Left colon (tissue), 2 donors: Measurements from ENCODE around the gene BCAS1. TPM values are rescaled to one million over a fixed set of nuclear protein-coding genes. Genes with fewer than 3 reads are reported as not detected.

Experiments used
- ATAC-seq: fragments of 200-7000 bp; cut with Tn5 transposase; one replicate; pipeline ENCODE4 v1.9.1; 2020; ENCODE audit warnings: mild to moderate bottlenecking, moderate library complexity
- DNase-seq, 2 donors: peaks; one replicate each; pipeline ENCODE4 v3.0.0-alpha.2; 2020
- intact Hi-C, 2 donors: fragments of 100-400 bp; cut with DNase I in 1 of 2; cut with micrococcal nuclease in 1 of 2; formaldehyde crosslinking; loops; one replicate each; pipeline versions ENCODE4 v1.11.2 to v1.14.0; 2022; cut with DNase I, micrococcal nuclease
- total RNA-seq, 2 donors: library from RNA; stranded (reverse); fragmentation: NEBNext Ultra II Directional; extraction: Animal tissue kit (Norgen Biotek cat#: 25700); gene quantifications; one replicate each; pipeline ENCODE4 v1.2.1, GENCODE V29; 2021
- donor health status: DM: no; HTN: no; CAD: no.
- donor health status: DM: yes; HTN: yes; CAD: no.

BCAS1 gene
- total RNA-seq, 2 donors from 2014 or later: 149 to 152 TPM

DNA sequence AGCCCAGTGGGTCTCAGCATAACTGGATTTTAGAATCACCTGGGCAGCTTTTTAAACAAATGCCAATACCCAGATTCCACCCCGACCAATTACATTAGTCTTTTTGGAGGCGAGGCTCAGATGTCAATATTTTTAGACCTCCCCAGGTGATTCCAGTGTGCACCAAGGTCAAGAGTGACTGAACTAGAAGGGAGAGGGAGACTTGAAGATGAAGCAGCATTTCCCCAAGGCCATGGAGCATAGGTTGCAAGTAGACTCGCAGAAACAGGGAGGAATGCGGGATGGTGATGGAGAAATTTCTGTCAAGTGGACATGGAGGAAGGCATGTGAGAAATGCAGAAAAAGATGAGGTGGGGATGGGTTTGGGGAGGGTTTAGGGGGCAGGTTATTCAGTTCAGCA, 64.9 kb downstream of the BCAS1 start:
- intact Hi-C loops: no loop called here
- DNase-seq (no peak), ATAC-seq (no peak)

DNA sequence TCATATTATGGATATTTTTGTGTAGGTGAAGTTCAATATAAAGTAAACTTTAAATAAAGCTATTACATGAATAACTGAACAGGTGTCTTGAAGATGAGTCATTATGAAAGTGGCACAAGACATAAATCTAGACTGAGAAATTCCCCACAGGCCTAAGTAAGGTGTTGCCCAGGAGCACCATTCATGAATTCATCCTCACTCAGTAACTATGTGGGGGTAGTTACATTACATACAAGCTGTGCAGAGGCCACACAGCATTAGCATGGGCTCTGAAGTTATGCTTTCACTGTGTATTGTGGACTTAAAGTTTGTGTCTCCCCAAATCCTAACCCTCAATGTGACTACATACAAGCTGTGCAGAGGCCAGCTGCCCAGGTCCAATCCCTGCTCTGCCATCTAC, 65.9 kb downstream of the BCAS1 start:
- DNase-seq (no peak), ATAC-seq (no peak)
- intact Hi-C loops: no loop called here

DNA sequence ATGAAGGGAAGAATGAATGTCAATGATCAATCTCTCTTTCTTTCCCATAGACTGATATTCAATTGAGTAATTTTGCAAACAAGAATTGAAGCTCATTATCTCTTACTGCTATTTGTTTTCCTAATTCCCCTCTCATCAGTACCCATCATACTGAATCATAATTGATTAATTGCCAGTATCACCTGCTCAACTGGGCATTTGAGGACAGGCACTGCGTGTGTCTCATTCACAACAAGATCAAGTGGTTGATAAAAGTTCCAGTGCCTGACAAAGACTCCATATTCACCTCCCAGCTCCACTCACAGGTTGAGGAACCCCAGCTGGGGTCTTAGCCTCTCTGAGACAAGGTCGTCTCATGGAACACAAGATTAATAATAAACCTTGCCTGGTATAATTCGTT, 67.7 kb downstream of the BCAS1 start:
- ATAC-seq (no peak), DNase-seq (no peak)
- intact Hi-C loops: no loop called here

DNA sequence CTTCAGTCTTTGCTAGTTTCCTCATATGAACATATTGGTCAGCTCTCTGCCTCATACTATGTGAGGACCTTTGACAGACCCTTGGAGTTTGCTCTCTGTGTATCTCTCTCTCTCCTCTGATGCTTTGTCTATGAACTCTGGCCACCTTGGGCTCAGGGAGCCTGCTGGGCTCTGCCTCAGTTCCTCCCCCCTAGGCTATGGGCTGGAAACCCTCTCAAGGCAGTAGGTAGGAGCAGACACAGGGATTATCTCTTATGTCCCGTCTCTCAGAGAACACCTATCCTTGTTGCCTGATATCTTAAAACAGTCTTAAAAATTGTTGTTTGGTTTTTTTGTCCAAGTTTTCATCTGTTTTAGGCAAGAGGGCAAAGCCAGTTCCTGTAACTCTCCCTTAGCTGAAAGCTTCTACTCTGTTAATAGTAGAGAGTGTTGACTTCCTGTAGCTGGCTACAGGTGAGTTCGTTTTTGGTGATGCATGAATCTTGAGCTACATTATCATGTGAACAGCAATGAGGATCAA, 68.3 kb downstream of the BCAS1 start:
- intact Hi-C loops: no loop called here
- no peak for ATAC-seq
- no peak for DNase-seq

DNA sequence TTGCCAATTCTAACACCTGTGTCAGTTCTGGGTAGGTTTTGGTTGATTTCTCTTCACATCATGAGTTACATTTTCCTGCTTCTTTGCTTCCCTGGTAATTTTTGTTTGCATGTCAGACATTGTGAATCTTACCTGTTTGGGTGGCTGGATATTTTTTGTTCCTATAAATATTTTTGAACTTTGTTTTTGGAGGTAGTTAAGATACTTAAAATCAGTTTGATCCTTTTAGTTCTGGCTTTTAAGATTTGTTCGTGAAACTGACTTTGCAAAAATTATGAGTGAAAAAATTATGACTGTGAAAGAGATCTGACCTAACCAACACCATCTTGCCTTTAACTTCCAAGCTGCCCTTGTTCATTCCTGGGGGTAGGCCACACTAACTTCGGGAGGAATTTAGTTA, 69.5 kb downstream of the BCAS1 start:
- intact Hi-C loops: no loop called here
- DNase-seq: no peak
- no peak for ATAC-seq

DNA sequence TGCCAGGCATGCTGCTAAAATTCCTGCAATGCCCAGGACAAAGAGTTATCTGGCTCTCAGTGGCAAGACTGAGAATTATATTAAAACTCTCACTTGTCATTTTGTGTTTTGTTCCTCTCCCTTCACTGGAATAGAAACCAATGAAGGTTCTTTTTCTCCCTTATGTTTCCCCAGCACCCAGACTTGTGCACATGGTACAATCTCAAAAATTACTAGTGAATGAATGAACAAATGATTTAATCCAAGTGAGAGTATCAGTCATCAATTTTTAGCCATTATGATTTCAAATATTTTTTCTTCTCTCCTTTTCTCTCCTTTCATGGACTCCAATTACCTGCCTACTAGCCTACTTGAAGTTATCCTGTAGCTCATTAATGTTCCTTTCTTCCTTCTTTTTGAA, 70.1 kb downstream of the BCAS1 start:
- ATAC-seq: no peak
- DNase-seq: no peak
- intact Hi-C loops: no loop called here

DNA sequence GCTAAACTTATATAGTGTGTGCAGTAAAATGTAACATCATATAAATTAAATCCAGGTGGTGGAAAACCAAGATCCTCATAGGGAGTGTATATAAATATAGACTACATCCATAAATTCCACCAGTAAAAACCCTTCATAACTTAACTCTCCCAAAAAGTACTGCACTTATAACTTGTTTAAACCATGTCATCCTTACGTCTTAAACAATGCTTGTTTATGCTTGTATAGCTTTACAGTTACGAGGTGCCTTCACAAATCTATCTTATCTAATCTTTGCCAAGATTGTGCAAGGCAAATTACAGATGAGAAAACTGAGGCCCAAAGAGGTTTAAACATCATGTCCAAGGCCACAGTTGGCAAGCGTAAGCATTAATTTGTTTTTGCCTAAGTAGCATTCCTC, 71.3 kb downstream of the BCAS1 start:
- intact Hi-C loops: no loop called here
- DNase-seq (no peak), ATAC-seq (no peak)

DNA sequence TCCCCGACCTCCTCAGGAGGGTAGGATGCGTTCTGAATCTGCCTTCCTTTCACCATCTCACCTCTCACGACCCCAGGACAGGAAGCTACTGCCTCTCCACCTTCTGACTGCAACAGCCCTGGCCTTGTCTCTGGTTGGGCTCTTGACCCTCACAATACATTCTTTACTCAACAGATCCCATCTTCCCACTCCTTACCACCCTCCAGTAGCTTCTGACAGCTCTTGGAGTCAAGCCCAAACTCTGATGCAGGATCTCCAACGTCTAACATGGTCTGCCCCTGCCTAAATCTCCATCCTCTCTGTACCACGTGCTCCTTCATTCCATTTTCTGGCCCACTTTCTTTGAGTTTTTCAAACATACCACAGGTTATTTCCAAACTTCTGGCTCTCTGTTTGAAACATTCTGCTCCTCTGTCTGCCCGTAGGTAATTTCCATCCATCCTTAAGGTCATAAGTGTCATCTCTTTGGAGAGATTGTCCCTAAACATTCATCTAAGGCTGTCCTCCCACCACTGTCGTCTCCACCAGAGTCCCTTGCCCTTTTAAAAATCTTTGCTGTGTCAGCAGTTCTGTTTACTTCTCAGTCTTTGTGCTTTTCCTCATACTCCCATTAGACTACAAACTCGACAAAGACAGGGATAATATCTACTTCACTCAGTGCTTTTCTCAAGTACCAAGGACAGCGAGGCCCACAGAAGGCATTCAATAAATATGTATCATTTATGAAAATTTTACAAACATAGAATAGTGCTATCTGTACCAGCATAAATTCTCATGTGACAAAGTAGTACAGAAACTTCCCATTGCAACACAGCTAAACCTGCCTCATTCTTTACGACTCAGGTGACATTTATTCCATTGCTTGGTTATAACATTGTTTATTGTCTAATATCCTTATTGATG, 73.6 kb downstream of the BCAS1 start:
- ATAC-seq (no peak), DNase-seq (no peak)
- intact Hi-C loops: no loop called here

DNA sequence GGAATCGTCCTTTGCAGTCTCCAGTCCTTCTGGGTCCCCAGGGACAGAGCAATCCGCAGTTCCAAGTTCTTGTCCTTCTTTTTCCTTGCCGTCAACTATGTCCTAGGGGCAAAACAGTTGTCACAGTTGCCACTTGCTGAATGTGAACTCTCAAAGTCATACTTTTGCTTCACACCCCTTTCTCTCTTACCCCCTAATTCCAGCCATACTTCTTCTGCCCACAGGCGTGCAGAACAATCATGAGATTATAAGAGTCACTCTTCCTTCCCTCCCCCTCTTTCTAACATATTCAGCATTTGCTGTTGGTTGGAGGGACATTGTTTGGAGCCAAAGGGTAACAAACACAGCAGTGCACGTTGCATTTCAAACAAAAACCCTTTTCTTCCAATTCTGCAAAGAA, 74.4 kb downstream of the BCAS1 start:
- ATAC-seq: no peak
- no peak for DNase-seq
- intact Hi-C loops: no loop called here

DNA sequence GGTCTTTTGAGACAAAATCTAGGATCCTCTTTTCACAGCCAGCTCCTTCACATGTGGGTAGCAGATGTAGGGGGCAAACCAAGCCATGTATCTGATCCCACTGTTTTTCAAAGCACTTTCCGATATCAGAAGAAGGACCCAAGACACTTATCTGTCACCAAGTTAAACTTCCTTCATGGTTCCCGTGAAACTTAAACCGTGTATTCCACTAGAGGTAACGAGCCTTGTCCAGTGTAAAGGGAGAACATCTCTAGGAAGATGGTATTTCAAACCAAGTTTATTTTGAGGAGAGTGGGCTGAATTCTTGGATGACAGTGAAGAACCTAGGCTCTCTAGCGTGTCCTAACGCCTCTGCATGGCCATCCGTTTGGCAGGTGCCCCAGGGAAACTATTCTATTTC, 76.3 kb downstream of the BCAS1 start:
- no peak for DNase-seq
- ATAC-seq: no peak
- intact Hi-C loops: no loop called here

DNA sequence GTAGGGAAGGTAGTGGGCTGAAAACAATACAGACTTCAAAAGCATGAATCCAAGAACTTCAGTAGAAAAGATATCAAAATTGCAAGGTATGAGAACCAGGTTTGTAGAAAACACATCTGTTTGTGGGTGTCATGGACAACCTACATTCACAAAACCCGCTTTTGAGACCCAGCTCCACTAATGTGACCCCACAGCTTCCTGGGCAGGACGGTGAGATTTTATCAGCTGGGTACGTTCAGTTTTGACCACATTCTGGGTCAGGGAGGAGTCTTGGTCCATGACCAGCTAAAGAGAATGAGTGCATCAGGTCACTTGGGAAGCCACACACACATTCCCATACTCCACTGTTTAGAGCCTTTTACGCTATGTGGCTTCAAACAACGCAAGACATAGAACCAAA, 77.1 kb downstream of the BCAS1 start:
- DNase-seq (no peak), ATAC-seq (no peak)
- intact Hi-C loops: no loop called here

DNA sequence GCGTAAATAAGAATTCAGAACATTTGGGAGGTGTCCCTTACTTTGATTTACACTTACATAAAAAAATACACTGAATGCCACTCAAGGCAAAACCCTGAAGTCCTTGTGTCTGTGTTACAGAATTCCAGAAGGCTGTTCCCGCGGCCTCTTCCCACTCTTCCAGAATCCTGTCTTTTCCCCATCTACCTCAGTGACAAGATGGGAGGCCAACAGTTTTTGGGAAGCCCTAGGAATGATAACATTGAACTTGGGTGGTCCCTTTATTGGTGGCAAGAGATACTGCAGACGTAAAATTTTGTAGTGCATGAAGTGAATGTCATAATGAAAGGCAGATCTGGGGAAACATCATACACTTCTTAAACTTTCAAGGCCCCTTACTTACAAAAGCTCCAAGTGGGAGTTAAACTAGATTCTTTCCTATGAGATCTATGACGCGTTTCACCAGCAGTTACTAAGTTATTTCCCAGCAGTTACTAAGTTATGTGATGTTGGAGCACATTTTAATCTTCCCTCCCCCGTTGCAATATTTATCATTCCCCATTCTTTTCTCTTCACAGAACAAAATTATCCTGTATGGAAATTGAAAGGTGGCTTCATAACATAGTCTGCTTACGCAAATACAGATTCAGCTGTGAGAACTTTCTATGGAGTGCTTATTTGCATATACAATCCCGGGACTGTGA, 79.5 kb downstream of the BCAS1 start:
- intact Hi-C loops: no loop called here
- ATAC-seq (no peak), DNase-seq (no peak)

DNA sequence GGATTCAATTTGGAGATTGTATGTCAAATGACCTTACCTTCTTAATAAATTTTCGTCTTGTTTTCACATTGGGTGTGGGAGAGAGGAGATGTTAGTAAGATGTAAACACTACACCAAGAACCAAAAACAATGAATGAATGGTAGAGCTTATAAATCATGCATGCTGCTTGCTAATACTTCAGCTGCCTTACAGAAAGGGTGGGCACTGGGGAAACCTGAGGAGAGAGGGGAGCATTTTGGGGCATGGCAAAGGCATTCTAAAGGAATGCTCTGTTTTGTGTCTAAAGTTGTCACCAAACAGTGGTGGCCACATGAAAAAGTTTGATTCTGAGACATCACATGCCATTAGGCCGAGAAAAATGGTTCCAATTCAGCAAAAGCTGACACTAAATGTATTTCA, 80.4 kb downstream of the BCAS1 start:
- intact Hi-C loops: no loop called here
- DNase-seq (no peak), ATAC-seq (no peak)

DNA sequence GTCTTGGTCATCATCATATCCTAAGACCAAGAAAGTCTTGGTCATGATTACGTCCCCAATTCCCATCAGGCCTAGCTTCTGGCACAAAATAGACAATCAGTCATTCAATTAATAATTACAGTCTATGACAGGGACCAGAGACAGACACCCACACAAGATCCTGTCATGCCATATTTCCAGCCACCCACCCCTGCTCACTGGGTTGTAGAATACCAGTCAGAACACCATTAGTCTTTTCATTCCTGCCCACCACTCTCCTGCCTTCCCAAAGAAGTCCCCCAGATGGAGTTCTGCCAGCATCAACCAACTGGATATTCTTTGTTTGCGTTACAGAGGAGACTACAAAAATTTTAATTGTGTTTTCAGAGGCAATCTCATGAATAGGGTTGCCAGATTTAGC, 81.0 kb downstream of the BCAS1 start:
- DNase-seq (no peak), ATAC-seq (no peak)
- intact Hi-C loops: no loop called here

DNA sequence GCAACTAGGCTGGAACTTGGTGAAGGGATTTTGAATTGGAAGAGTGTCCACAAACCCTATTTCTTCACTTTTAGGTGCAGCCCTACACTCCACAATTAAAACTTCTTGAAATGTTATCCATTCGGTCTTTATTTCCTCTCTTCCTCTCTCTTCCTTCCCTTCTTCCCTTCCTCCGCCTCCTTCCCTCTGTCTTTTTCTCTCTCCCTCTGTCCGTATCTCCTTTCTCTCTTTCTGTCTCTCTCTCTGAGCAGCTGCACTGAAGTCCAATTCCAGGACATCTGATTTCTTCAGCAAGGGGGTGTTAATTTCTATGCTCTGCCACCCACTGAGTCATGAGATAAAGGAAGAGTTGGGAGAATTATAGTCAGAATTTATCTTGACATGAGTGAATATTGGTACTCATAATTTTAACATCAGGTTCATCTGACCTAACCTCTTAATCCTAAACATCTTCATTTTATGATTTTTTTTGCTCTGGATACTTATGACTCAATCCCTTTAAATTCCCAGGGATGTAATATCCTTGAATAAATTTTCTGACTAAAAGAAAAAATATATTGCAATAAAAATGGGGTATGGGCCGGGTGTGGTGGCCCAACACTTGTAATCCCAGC, 84.2 kb downstream of the BCAS1 start:
- DNase-seq: no peak
- ATAC-seq: no peak
- intact Hi-C loops: no loop called here

DNA sequence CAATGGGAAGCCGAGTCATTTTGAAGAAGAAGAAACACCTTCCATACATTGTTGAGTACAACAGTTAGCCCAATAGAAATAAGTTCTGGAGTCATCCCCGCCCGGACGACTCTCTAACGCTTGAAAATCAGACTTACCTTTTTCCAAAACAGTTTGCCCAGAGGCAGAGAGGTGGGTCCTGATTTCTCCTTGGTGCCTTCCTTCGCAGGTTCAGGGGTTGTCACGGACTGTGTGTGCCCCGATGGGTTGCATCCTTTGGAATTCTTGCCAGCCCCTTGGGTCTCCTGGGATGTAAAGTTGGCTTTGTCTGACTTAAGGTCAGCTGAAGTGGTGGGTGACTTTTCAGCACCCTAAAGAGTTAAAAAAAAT, 85.3 kb downstream of the BCAS1 start:
- ATAC-seq (no peak), DNase-seq (no peak)
- intact Hi-C loops: no loop called here

DNA sequence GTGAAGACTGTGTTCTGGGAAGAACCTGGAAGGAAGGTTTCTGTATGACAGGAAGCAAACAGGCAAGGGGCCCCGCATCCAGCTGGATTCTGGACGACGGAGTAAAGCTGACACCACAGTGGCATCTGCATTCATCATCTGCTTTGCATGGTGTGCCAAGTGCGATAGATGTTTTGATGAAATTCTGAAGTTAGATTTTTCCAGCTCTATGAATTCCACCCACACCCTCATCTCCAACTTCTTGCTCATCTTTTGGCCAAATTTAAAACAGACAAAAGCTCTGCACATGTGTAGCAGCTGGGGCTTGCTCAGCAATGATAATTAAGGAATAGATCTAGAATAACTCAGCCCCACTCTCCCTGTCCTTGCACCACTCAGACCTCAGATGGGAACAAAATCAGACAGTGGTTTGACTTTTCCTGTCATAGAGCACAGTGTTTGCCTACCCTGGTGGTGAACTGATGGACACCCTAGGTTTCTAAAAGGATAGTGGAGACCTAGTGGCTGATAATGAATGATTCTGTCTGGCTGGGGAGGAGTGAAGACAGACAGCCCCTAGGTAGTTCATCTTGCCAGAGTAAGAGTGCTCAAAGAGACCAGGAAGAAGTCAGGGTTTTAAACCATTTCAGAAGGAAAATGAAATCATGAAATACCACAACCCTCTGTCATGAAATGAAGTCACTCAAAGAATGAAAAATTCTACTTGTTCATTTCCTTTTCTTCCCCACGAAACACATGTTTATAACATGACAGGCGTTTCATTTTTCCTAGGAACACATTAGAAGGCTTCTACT, 85.8 kb downstream of the BCAS1 start:
- DNase-seq: no peak
- ATAC-seq: no peak
- intact Hi-C loops: no loop called here

DNA sequence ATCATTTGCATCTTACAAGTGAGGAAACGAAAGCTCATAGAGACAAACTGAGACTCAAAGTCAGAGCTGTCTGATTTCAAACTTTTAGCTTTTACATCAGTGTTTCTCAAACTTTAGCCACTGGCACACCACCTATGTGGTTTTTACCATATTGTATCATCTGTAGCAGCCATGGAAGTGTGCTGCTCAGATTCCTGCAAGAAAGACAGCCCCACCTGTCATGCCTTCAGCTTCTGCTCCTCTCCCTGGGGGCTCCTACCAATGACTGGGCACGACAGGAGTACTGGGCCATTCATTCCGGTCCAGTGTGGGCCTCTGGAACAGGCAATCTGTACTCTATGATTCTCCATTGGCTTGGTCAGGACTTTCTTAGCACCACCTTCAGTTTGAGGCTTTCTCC, 87.0 kb downstream of the BCAS1 start:
- DNase-seq (no peak), ATAC-seq (no peak)
- intact Hi-C loops: no loop called here

DNA sequence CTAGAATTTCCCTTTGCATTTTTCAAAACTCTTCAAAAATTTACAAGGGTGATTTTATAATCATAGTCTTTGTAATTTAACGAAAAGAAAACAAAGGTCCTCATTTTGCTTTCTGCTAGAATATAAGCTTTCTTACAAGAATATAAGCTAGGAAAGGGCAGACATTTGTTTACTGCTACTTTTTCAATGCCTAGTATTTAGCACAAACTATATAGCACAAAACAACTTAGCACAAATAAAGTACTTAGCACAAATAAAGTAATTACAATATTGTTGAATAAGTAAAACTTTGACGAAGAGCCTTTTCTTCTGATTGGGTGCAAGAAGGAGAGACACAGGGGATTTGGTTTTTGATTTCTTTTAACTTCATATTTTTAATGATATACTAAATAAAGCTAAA, 87.8 kb downstream of the BCAS1 start:
- intact Hi-C loops: no loop called here
- DNase-seq: no peak
- no peak for ATAC-seq
